Measurements from ENCODE around the gene MTX1.

GRCh38 chr1:155250246-155250632 lies 41.7 kb downstream of the MTX1 start:
- TF ChIP-seq CTCF (optimal IDR thresholded peaks at IDR 0.05 in 1 of 3, IDR thresholded peaks at IDR 0.05 in 1 of 3, conservative IDR thresholded peaks at IDR 0.05 in 1 of 3; ENCODE audit: extremely low read depth in 1 of 3, insufficient read depth in 2 of 3, low read length in 3 of 3): no peak
- no peak for TF ChIP-seq EZH2 (IDR thresholded peaks at IDR 0.05; ENCODE audit: low read length)

Data from keratinocyte (primary cell).